Parathyroid adenoma (tissue), 2 donors: ENCODE results near the gene TNFRSF8.

Source experiments
- H2AFZ ChIP-seq: fragments of 300-600 bp; sonication (generic); one replicate; pipeline ENCODE4 v1.7.0; 2017; ENCODE audit warnings: antibody characterized with exemption, mild to moderate bottlenecking
- H3K27ac ChIP-seq: fragments of 300-600 bp; sonication (generic); one replicate; pipeline ENCODE4 v1.7.0; 2017
- H3K27me3 ChIP-seq: fragments of 300-600 bp; sonication (generic); one replicate; pipeline ENCODE4 v1.7.0; 2017; ENCODE audit warnings: low read length; ENCODE audit not compliant: control insufficient read depth, insufficient read depth
- H3K36me3 ChIP-seq: fragments of 300-600 bp; sonication (generic); one replicate; pipeline ENCODE4 v1.7.0; 2017; ENCODE audit warnings: low read length; ENCODE audit not compliant: control insufficient read depth, insufficient read depth
- H3K4me1 ChIP-seq: fragments of 300-600 bp; sonication (generic); one replicate; pipeline ENCODE4 v1.7.0; 2017; ENCODE audit warnings: control low read depth
- H3K4me2 ChIP-seq: fragments of 300-600 bp; sonication (generic); one replicate; pipeline ENCODE4 v1.7.0; 2017; ENCODE audit warnings: low read length
- H3K4me3 ChIP-seq: fragments of 300-600 bp; sonication (generic); one replicate; pipeline ENCODE4 v1.7.0; 2017; ENCODE audit warnings: low read depth, low read length
- H3K79me2 ChIP-seq: fragments of 300-600 bp; sonication (generic); one replicate; pipeline ENCODE4 v1.7.0; 2017; ENCODE audit warnings: control low read depth
- H3K9ac ChIP-seq: fragments of 300-600 bp; sonication (generic); one replicate; pipeline ENCODE4 v1.7.0; 2017; ENCODE audit warnings: mild to moderate bottlenecking
- H3K9me3 ChIP-seq: fragments of 300-600 bp; sonication (generic); one replicate; pipeline ENCODE4 v1.7.0; 2017; ENCODE audit warnings: low read length; ENCODE audit not compliant: control insufficient read depth
- TF ChIP-seq, protein P1 (sequence below): fragments of 300-600 bp; sonication (generic); IDR thresholded peaks from one replicate; pipeline ENCODE4 v1.7.0; 2017; ENCODE audit warnings: antibody characterized with exemption, mild to moderate bottlenecking
- donor health status: primary hyperparathyroidism.

Gene TNFRSF8

DNA sequence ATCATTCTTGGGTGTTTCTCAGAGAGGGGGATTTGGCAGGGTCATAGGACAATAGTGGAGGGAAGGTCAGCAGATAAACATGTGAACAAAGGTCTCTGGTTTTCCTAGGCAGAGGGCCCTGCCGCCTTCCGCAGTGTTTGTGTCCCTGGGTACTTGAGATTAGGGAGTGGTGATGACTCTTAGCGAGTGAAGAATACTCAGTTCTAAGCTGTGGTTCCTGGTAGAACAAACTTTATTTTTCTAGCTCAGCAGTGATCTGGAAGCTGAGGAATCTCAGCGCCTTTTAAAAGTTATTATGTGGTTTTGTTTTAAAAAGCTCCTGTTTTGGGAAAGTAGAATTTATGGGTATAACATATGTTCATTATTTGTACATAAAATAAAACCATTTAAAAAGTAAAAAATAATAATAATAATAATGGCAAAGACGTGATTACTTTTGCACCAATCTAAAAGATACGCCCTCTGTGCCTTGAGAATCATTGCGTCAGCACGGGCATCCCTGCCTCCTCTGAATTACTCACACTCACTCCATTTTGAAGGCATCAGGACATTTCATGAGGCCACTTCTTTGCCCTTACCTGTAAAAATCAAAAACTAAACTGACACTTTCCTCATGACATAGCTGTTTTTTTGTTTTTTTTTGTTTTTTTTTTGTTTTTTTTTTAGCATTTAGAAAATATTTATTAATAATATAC, 74.0 kb downstream of the TNFRSF8 start:
- Histone ChIP-seq H3K9me3 (no peaks in the 10 kb centered on the region), H3K27me3 (no peaks in the 10 kb centered on the region), H3K4me1 (no peaks in the 10 kb centered on the region), H2AFZ (no peak overlapping the region), H3K4me3 (no peak overlapping the region), H3K9ac (no peak overlapping the region), H3K79me2 (no peaks in the 10 kb centered on the region), H3K27ac (no peak overlapping the region), H3K4me2 (no peak overlapping the region), H3K36me3 (no peaks in the 10 kb centered on the region)
- TF ChIP-seq, protein P1, sequence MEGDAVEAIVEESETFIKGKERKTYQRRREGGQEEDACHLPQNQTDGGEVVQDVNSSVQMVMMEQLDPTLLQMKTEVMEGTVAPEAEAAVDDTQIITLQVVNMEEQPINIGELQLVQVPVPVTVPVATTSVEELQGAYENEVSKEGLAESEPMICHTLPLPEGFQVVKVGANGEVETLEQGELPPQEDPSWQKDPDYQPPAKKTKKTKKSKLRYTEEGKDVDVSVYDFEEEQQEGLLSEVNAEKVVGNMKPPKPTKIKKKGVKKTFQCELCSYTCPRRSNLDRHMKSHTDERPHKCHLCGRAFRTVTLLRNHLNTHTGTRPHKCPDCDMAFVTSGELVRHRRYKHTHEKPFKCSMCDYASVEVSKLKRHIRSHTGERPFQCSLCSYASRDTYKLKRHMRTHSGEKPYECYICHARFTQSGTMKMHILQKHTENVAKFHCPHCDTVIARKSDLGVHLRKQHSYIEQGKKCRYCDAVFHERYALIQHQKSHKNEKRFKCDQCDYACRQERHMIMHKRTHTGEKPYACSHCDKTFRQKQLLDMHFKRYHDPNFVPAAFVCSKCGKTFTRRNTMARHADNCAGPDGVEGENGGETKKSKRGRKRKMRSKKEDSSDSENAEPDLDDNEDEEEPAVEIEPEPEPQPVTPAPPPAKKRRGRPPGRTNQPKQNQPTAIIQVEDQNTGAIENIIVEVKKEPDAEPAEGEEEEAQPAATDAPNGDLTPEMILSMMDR = no peak

DNA sequence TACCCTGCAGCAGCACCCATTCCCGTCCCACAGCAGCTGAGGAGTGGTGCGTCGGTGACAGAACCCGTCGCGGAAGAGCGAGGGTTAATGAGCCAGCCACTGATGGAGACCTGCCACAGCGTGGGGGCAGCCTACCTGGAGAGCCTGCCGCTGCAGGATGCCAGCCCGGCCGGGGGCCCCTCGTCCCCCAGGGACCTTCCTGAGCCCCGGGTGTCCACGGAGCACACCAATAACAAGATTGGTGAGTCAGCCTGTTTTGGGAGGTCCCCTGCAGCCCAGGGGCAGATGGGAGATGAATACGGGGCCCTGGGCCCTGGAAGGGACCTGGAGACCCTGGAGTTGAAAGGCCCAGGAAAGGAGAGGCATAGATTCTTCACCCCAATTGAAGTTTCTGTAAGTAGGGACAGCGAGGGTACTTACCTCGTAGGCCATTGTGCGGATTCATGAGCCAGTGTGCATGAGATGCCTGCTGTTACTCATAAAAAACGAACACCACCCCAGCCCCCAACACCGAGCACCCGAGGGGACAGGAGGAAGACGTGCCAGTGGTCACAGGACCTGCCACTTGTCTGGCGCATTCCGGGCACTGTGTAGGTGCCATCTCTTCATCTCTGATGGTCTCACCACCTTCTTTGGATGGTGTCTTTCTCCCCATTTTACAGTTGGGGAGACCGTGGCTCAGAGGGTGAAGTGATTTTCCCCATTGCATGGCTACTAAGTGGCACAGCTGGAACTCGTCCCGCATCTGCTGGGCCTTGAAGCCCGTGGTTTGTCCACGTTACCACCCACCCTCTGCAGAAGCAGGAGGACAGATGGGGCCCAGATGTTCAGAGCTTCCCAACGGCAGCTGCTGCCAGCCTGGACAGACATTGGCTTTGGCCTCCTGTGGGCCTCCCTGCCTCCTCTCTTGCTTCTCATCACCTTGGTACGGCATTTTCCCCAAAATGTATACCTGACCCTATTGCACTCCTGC, 75.4 kb downstream of the TNFRSF8 start:
- no peaks in the 10 kb centered on the region for H3K27me3 ChIP-seq
- H3K9me3 ChIP-seq = no peaks in the 10 kb centered on the region
- H3K36me3 ChIP-seq = no peaks in the 10 kb centered on the region
- TF ChIP-seq, protein P1 = no peak
- no peak overlapping the region for H3K4me3 ChIP-seq
- H3K4me1 ChIP-seq = no peaks in the 10 kb centered on the region
- H3K79me2 ChIP-seq = no peaks in the 10 kb centered on the region
- H3K9ac ChIP-seq = no peak overlapping the region
- H3K27ac ChIP-seq = no peak overlapping the region
- no peak overlapping the region for H2AFZ ChIP-seq
- H3K4me2 ChIP-seq = no peak overlapping the region

DNA sequence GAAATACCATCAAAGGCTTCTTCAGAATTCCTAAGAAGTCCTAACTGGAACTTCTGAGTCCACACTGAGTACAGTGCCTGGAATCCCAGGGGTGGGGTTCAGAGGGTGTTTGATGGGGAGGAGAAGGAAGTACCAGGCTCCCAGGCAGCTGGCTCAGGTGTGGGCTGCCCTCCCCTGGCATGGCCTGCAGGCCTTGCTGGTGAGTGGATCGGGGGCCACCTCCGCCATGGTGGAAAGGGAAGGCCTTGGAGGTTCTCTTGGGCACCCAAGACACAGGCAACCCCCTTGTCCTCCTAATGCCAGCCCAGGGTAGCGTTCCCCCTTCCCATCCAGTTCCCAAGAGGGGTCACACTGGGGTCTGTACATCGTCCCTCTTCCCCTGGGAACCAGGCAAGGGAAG, 76.9 kb downstream of the TNFRSF8 start:
- H2AFZ ChIP-seq = no peak overlapping the region
- H3K4me3 ChIP-seq = no peak overlapping the region
- no peak overlapping the region for H3K27ac ChIP-seq
- TF ChIP-seq, protein P1 = no peak
- H3K27me3 ChIP-seq = no peaks in the 10 kb centered on the region
- no peaks in the 10 kb centered on the region for H3K36me3 ChIP-seq
- no peak overlapping the region for H3K4me2 ChIP-seq
- no peak overlapping the region for H3K9ac ChIP-seq
- no peaks in the 10 kb centered on the region for H3K9me3 ChIP-seq
- H3K4me1 ChIP-seq = no peaks in the 10 kb centered on the region
- no peaks in the 10 kb centered on the region for H3K79me2 ChIP-seq

DNA sequence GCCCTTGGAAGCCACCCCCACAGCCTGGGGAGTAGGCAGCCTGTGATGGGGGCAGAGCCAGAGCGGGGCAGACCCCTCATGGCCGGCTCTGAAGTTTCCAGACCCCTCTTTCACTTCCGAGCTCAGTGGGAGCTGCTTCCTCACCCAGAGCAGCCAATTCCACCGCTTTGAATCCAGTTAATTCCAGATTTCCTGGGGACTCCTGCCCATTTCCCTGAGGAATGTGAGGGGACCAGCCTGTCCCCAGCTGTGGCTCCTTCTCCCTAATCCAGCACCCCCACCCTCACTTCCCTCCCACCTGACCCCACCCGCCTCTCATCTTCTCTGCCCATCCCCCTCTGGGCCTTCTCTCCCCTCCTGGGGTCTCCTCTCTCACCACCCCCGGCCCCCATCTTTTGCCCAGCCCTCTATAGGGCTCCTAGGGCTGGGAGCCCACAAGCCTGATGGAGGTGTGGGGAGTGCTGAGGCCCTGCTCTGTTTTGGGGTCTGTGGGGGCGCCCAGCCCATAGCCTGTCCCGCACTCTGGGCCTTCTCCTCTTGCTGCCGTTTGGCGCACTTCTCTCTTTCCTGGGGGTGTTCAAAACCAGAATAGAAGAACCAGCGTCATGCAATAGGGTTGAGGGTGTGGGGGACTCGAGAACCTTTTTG, 77.5 kb downstream of the TNFRSF8 start:
- H3K27ac ChIP-seq = no peak overlapping the region

More for the DNA sequence above, 77.5 kb downstream of the TNFRSF8 start:
- H3K4me2 ChIP-seq = no peak overlapping the region
- H2AFZ ChIP-seq = no peak overlapping the region
- H3K36me3 ChIP-seq = no peaks in the 10 kb centered on the region
- no peaks in the 10 kb centered on the region for H3K4me1 ChIP-seq
- no peaks in the 10 kb centered on the region for H3K27me3 ChIP-seq
- no peak overlapping the region for H3K9ac ChIP-seq
- TF ChIP-seq, protein P1 = no peak
- H3K4me3 ChIP-seq = no peak overlapping the region
- H3K79me2 ChIP-seq = no peaks in the 10 kb centered on the region
- H3K9me3 ChIP-seq = no peaks in the 10 kb centered on the region
